A673 (cell line): ENCODE measurements around the gene WDFY3. TPM values are rescaled to one million over a fixed set of nuclear protein-coding genes. Genes with fewer than 3 reads are reported as not detected.

Source experiments
- BruUV-seq: library from RNA; stranded (reverse); fragments of 400-500 nt; replicated peaks from 2 replicates; lab custom pipeline; 2021; lab: Mats Ljungman, UMichigan
- CTCF ChIA-PET: fragments of 300-600 bp; sonication (Branson Sonifier 250); formaldehyde crosslinking; loops from one replicate; lab custom pipeline; 2022; ENCODE audit warnings: antibody characterized with exemption; lab: Charles Lee
- POLR2A ChIA-PET: fragments of 300-600 bp; sonication (Branson Sonifier 250); formaldehyde crosslinking; loops from one replicate; lab custom pipeline; 2022; ENCODE audit warnings: antibody characterized with exemption; ENCODE audit not compliant: low non-redundant PET; lab: Charles Lee
- DNase-seq: peaks from one replicate; pipeline ENCODE4 v3.0.0-alpha.2; 2015; ENCODE audit warnings: low spot score
- H3K27ac ChIP-seq: fragments of 200-600 bp; sonication (generic); 2 replicates; pipeline ENCODE4 v1.5.1; 2016; ENCODE audit warnings: mixed run types, low read depth, mild to moderate bottlenecking, mixed read lengths, antibody characterized with exemption, low read length; ENCODE audit not compliant: poor library complexity, severe bottlenecking
- H3K27me3 ChIP-seq: fragments of 200-600 bp; sonication (generic); replicated peaks from 2 replicates; pipeline ENCODE4 v1.6.1; 2017; ENCODE audit warnings: mixed run types, low read depth, mild to moderate bottlenecking, mixed read lengths, antibody characterized with exemption, low read length; ENCODE audit not compliant: insufficient read depth, poor library complexity
- H3K36me3 ChIP-seq: fragments of 200-600 bp; sonication (generic); 2 replicates; pipeline ENCODE4 v1.6.1; 2016; ENCODE audit warnings: mixed run types, mild to moderate bottlenecking, mixed read lengths, antibody characterized with exemption, low read length; ENCODE audit not compliant: insufficient read depth, poor library complexity, severe bottlenecking
- H3K4me1 ChIP-seq: fragments of 200-600 bp; sonication (generic); 2 replicates; pipeline ENCODE4 v1.6.1; 2017; ENCODE audit warnings: mixed run types, mild to moderate bottlenecking, mixed read lengths, antibody characterized with exemption, low read length; ENCODE audit not compliant: insufficient read depth, poor library complexity, severe bottlenecking
- H3K4me3 ChIP-seq: fragments of 200-600 bp; sonication (generic); 2 replicates; pipeline ENCODE4 v1.5.1; 2016; ENCODE audit warnings: low read depth, mixed run types, mild to moderate bottlenecking, mixed read lengths, low read length; ENCODE audit not compliant: poor library complexity, severe bottlenecking
- H3K9me3 ChIP-seq: fragments of 200-600 bp; sonication (generic); 2 replicates; pipeline ENCODE4 v1.6.1; 2016; ENCODE audit warnings: mixed run types, low read depth, mild to moderate bottlenecking, mixed read lengths, antibody characterized with exemption, low read length; ENCODE audit not compliant: poor library complexity, severe bottlenecking
- CTCF ChIP-seq: fragments of 300-800, 200-600 bp; sonication (generic); conservative IDR thresholded peaks from 2 replicates; pipeline ENCODE4 v1.5.1; 2017; ENCODE audit warnings: low read depth, mild to moderate bottlenecking, antibody characterized with exemption, low read length, moderate library complexity, mixed read lengths
- EZH2 ChIP-seq: fragments of 200-600 bp; sonication (generic); IDR thresholded peaks from 2 replicates; pipeline ENCODE4 v1.6.1; 2017; ENCODE audit warnings: borderline replicate concordance, low read depth, mild to moderate bottlenecking, mixed read lengths, antibody characterized with exemption, low read length; ENCODE audit not compliant: poor library complexity, severe bottlenecking
- intact Hi-C: fragments of 100-400 bp; cut with micrococcal nuclease; formaldehyde crosslinking; loops from one replicate; pipeline ENCODE4 v1.10.0; 2022; ENCODE audit not compliant: unreplicated experiment
- total RNA-seq: library from RNA; stranded (reverse); gene quantifications from 2 replicates; pipeline ENCODE4 v1.2.3, GENCODE V29; 2021

The WDFY3 gene
- total RNA-seq, 1 experiment from 2014 or later: 43.4 TPM

GRCh38 chr4:84936123-84936522 lies 30.4 kb downstream of the WDFY3 start:
- CTCF ChIA-PET: no interaction called here

GRCh38 chr4:84932462-84932861 lies 34.0 kb downstream of the WDFY3 start:
- BruUV-seq: no TSS peak
- no peak for DNase-seq
- TF ChIP-seq EZH2 (no peak), CTCF (no peak)
- CTCF ChIA-PET: no interaction called here
- intact Hi-C loops: no loop called here
- no peak overlapping the region for H3K27ac ChIP-seq
- POLR2A ChIA-PET: no interaction called here
- H3K36me3 ChIP-seq: peaks cover 7% of the 10 kb centered on the region
- no peaks in the 10 kb centered on the region for H3K4me1 ChIP-seq
- H3K9me3 ChIP-seq: no peaks in the 10 kb centered on the region
- H3K27me3 ChIP-seq: no peaks in the 10 kb centered on the region
- H3K4me3 ChIP-seq: no peak overlapping the region

More at GRCh38 chr4:84936123-84936522, 30.4 kb downstream of the WDFY3 start:
- Histone ChIP-seq H3K4me1 (peaks cover 10% of the 10 kb centered on the region), H3K4me3 (no peak overlapping the region), H3K27me3 (no peaks in the 10 kb centered on the region), H3K27ac (no peak overlapping the region), H3K36me3 (no peaks in the 10 kb centered on the region), H3K9me3 (peaks cover 4% of the 10 kb centered on the region)
- intact Hi-C loops: no loop called here
- no TSS peak for BruUV-seq
- TF ChIP-seq CTCF (no peak), EZH2 (no peak)
- POLR2A ChIA-PET: no interaction called here
- no peak for DNase-seq

- Histone ChIP-seq H3K9me3 (no peaks in the 10 kb centered on the region), H3K27me3 (no peaks in the 10 kb centered on the region), H3K27ac (no peak overlapping the region), H3K4me3 (no peak overlapping the region), H3K4me1 (no peaks in the 10 kb centered on the region), H3K36me3 (peaks cover 7% of the 10 kb centered on the region)
- CTCF ChIA-PET: no interaction called here
- no peak for DNase-seq
- BruUV-seq: no TSS peak
- intact Hi-C loops: no loop called here
- POLR2A ChIA-PET: no interaction called here
- TF ChIP-seq EZH2: no peak
- no peak for TF ChIP-seq CTCF
Observed at GRCh38 chr4:84931961-84932360, 34.5 kb downstream of the WDFY3 start.
